WTC11 (cell line): ENCODE measurements around the gene PHF11.

Experiments used
- CREB1 ChIP-seq: sonication (generic); formaldehyde crosslinking; IDR thresholded peaks from 2 replicates; pipeline ENCODE4 v1.8.0; 2023; ENCODE audit warnings: mild to moderate bottlenecking, missing genetic modification reagents
- ESRRA ChIP-seq: sonication (generic); formaldehyde crosslinking; IDR thresholded peaks from 2 replicates; pipeline ENCODE4 v1.8.1; 2022; ENCODE audit warnings: mild to moderate bottlenecking, missing genetic modification reagents, borderline replicate concordance
- KAT7 ChIP-seq: sonication (generic); formaldehyde crosslinking; IDR thresholded peaks from 2 replicates; pipeline ENCODE4 v1.8.1; 2023; ENCODE audit warnings: missing genetic modification reagents, mild to moderate bottlenecking, borderline replicate concordance
- TEAD4 ChIP-seq: sonication (generic); formaldehyde crosslinking; IDR thresholded peaks from 2 replicates; pipeline ENCODE4 v1.8.0; 2022; ENCODE audit warnings: mild to moderate bottlenecking, missing genetic modification reagents
- ZNF512 ChIP-seq: sonication (generic); formaldehyde crosslinking; IDR thresholded peaks from 2 replicates; pipeline ENCODE4 v1.8.1; 2022; ENCODE audit warnings: missing genetic modification reagents, borderline replicate concordance
- TF ChIP-seq, protein P1 (sequence below): sonication (generic); formaldehyde crosslinking; conservative IDR thresholded peaks from 2 replicates; pipeline ENCODE4 v1.8.1; 2022; ENCODE audit warnings: mild to moderate bottlenecking, missing genetic modification reagents
- TF ChIP-seq, protein P2 (sequence below): fragments of 200-600 bp; IDR thresholded peaks from 2 replicates; pipeline ENCODE4 v1.8.0; 2022; ENCODE audit warnings: antibody characterized with exemption

- no peak for TF ChIP-seq ZNF512 (CRISPR knock-in tag)
- TF ChIP-seq, protein P1, sequence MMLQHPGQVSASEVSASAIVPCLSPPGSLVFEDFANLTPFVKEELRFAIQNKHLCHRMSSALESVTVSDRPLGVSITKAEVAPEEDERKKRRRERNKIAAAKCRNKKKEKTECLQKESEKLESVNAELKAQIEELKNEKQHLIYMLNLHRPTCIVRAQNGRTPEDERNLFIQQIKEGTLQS (CRISPR knock-in tag), result no peak
- TF ChIP-seq, protein P2, sequence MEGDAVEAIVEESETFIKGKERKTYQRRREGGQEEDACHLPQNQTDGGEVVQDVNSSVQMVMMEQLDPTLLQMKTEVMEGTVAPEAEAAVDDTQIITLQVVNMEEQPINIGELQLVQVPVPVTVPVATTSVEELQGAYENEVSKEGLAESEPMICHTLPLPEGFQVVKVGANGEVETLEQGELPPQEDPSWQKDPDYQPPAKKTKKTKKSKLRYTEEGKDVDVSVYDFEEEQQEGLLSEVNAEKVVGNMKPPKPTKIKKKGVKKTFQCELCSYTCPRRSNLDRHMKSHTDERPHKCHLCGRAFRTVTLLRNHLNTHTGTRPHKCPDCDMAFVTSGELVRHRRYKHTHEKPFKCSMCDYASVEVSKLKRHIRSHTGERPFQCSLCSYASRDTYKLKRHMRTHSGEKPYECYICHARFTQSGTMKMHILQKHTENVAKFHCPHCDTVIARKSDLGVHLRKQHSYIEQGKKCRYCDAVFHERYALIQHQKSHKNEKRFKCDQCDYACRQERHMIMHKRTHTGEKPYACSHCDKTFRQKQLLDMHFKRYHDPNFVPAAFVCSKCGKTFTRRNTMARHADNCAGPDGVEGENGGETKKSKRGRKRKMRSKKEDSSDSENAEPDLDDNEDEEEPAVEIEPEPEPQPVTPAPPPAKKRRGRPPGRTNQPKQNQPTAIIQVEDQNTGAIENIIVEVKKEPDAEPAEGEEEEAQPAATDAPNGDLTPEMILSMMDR, result no peak
- TF ChIP-seq KAT7, result no peak
- no peak for TF ChIP-seq ESRRA (CRISPR knock-in tag)
- no peak for TF ChIP-seq CREB1 (CRISPR knock-in tag)
- no peak for TF ChIP-seq TEAD4 (CRISPR knock-in tag)
Measured at GRCh38 chr13:49450105-49450819, 45.5 kb upstream of the PHF11 start.
